ENCODE measurements around the gene RYR3.

- TF ChIP-seq POLR2A (IDR thresholded peaks at IDR 0.05; ENCODE audit: low read depth, low read length) (no peak), POLR2AphosphoS5 (IDR thresholded peaks at IDR 0.05; ENCODE audit: low read depth, low read length) (no peak), TAF1 (IDR thresholded peaks at IDR 0.05; ENCODE audit: borderline replicate concordance, low read depth, low read length) (no peak)
Observed at GRCh38 chr15:33453761-33454160, 143.0 kb downstream of the RYR3 start.
